ENCODE measurements around the gene CDX2. TPM values are rescaled to one million over a fixed set of nuclear protein-coding genes. Genes with fewer than 3 reads are reported as not detected.

Gene CDX2
- total and polyA plus RNA-seq, 2 experiments from 2014 or later = not detected

- Mint-ChIP-seq H3K27ac (no peak overlapping the region), H3K4me3 (peak overlapping the region; percentile 62; the same call in 2 of the 3 replicates), H3K36me3 (ENCODE audit: low read depth) (no peaks in the 10 kb centered on the region; the same call in 2 of the 3 replicates), H3K4me1 (peaks cover 56% of the 10 kb centered on the region), H3K27me3 (ENCODE audit: insufficient read depth, low read depth, poor library complexity) (peaks cover 100% of the 10 kb centered on the region), H3K9me3 (peaks cover 3% of the 10 kb centered on the region; the same call in 1 of the 3 replicates)
- H3K79me2 ChIP-seq (replicated peaks; ENCODE audit: insufficient read depth) = no peaks in the 10 kb centered on the region
- peak overlapping the region; percentile 73 for H3K4me2 ChIP-seq
- H2AFZ ChIP-seq = no peak overlapping the region
- ATAC-seq = no peak
- no peak for TF ChIP-seq NANOG (IDR thresholded peaks at IDR 0.05; ENCODE audit: borderline replicate concordance)
- no peak for TF ChIP-seq CTCF (conservative IDR thresholded peaks at IDR 0.05; ENCODE audit: low read depth in 2 of 2)
- no peak for TF ChIP-seq CREB1 (CRISPR knock-in tag; IDR thresholded peaks at IDR 0.05; ENCODE audit: low read depth)
- TF ChIP-seq POLR2AphosphoS5 (IDR thresholded peaks at IDR 0.05; ENCODE audit: low read depth) = no peak
- no peak for TF ChIP-seq ZNF331 (CRISPR knock-in tag; IDR thresholded peaks at IDR 0.05; ENCODE audit: low read depth)
- TF ChIP-seq STAT1 (IDR thresholded peaks at IDR 0.05; ENCODE audit: unreplicated experiment) = no peak
- TF ChIP-seq EZH2phosphoT487 (IDR thresholded peaks at IDR 0.05; ENCODE audit: unreplicated experiment) = no peak
- TF ChIP-seq ZNF462 (CRISPR knock-in tag; IDR thresholded peaks at IDR 0.05) = no peak
- no peak for TF ChIP-seq REST (IDR thresholded peaks at IDR 0.05; ENCODE audit: unreplicated experiment)
- TF ChIP-seq ETS1 (IDR thresholded peaks at IDR 0.05) = no peak
- no peak for TF ChIP-seq EZH2 (IDR thresholded peaks at IDR 0.05; ENCODE audit: low read depth, unreplicated experiment)
- no peak for TF ChIP-seq JUNB (IDR thresholded peaks at IDR 0.05; ENCODE audit: unreplicated experiment)
- no peak for TF ChIP-seq ZNF114 (CRISPR knock-in tag; IDR thresholded peaks at IDR 0.05)
- H4K20me1 ChIP-seq (replicated peaks; ENCODE audit: insufficient read depth) = peaks cover 43% of the 10 kb centered on the region
- H3K36me3 ChIP-seq (ENCODE audit: insufficient read depth) = no peaks in the 10 kb centered on the region; the same call in 1 of the 2 replicates
- DNase-seq (ENCODE audit: low spot score) = no peak
- peak overlapping the region; percentile 39; the same call in 1 of the 2 replicates for H3K4me3 ChIP-seq
- H3K9me2 ChIP-seq (ENCODE audit: insufficient read depth) = no peaks in the 10 kb centered on the region
- no peak overlapping the region for H3K27ac ChIP-seq (ENCODE audit: low read depth)
- peaks cover 72% of the 10 kb centered on the region for H3K4me1 ChIP-seq (ENCODE audit: insufficient read depth)
- peaks cover 55% of the 10 kb centered on the region for H3F3A ChIP-seq (replicated peaks; ENCODE audit: low read depth)
- H3K27me3 ChIP-seq (ENCODE audit: insufficient read depth) = peaks cover 100% of the 10 kb centered on the region
Observed at GRCh38 chr13:27969866-27970229, 733 bp upstream of the CDX2 start.
